Stimulated activated CD8-positive, alpha-beta memory T cell treated with anti-CD3 and anti-CD28 coated beads, Interleukin-15, amount 100 ng/mL, for 24 hours (primary cell): ENCODE measurements around the gene OLA1.

Experiments
- DNase-seq: peaks from one replicate; pipeline ENCODE4 v3.0.0-alpha.2; 2020; ENCODE audit warnings: low read depth

OLA1 gene

DNA sequence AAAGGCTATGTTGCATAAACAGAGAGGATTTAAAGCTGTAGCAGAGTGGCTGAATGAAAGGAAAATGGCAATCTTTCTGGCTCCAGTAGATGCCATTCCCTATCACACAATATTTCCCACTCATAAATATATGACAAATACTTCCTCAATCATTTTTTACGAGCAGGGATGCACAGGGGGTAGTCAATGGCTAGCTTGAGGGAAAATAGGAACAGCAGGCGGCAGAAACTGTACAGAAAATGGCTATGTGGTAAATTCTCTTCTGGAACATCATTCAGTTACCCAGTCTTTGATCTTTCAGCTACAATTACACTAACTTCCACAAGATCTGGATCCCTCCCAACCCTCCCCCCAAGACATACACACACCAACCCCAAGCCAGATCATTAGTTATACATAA lies 127.2 kb downstream of the OLA1 start:
- DNase-seq: no peak

DNA sequence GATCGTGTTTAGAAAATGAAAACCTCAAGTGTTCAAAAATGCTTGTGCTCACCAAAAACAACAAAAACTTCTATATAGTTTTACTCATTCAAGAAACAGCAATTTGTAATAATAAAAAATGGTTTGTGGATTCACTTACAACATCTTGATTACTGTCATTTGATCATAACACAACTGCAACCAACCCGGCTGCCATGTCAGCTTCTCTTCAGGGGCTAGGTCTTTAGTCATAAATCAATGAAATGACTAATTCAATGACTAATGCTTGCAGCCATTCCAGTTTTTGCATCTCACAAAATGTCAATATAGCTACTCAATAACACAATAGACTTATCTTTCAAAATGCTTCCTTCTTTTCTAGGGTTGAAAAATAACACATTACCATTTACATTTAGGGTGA lies 128.0 kb downstream of the OLA1 start:
- DNase-seq: no peak

DNA sequence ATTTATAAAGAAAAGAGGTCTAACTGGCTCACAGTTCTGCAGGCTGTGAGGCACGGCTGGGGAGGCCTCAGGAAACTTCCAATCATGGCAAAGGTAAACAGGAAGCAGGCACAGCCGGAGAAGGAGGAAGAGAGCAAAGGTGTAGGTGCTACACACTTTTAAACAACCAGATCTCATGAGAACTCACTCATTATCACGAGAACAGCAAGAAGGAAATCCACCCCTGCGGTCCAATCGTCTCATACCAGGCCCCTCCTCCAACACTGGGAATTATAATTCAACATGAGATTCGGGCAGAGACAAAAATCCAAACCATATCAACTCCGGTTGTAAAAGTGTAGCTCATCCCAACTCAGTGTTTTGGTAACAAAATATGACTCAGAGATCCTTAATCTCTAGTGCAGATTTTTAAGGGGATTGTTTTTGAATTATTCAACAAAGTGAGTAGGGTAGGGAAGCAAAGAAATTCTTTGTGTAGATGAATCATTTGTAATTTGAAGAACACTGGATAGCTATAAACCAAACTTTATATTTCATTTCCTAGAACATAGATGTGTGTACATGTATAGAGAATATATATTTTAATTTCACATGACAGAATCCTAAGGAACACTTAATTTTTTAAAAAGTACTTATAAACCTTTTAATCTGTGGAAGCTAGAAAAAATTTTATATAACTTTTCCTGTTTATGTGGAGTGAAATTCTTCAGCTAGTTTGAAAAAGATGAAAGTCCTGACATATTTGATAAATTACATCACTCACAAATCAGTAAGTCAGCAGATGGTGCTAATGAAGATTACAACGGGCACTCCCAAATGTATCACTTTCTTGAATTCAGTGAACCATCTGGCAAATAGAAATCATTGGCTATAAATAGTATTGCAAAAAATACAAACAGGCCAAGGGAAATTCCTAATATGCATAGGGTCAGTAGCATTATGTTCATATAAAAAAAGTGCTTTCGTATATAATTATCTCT lies 130.1 kb downstream of the OLA1 start:
- DNase-seq: no peak

DNA sequence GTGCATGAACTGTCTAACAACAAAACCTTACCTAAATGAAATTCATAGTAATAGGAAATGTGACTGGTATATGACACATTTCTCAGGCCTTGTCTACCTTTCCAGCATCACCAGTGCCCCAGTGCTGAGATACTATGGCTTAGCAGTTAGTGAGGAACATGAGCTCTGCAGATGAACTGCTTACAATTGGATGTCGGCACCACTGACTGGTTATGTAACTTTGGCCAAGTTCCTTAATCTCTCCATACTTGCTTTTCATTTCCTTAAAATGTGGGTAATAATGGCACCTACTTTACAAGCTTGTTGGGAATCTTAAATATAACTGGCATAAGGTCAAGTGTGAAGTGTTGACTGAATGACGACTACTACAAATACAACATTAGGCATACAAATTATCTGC lies 136.3 kb downstream of the OLA1 start:
- DNase-seq: no peak

DNA sequence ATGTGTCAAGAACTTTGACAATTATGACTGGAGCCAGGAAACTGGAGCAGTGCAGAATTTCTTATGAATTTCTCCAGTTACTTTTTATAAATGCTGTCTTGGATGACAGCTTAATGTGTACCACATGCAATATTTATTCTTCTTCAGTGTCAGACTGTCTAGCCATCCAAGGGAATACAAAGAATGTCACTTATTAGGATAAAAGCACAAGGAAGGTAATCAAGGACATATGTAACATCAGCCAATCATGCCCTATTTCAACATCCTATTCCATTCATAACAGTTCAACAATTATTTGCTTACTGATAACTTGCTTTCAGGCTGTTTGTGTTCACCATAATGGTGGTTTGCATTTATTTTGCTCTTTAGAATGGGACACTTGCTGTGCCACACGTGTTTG lies 139.8 kb downstream of the OLA1 start:
- DNase-seq: no peak

DNA sequence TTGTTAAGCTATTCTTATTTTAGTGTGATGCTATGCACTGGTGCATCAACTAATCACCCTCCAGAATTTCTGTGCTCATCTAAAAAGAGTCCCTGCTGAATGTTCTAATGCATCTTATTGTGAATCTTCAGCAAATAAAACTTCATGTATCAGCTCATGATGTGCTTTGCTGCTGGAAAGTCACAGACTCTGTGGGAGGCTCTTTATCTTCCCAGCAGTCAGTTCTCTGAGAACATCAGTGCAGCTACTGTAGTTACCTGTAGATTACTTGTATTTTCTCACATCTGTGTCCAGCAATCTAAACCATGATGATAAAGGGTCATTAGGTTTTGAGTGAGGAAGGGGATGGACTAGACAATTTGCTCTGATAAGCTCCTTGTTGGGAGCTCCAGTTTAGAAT lies 141.6 kb downstream of the OLA1 start:
- no peak for DNase-seq

DNA sequence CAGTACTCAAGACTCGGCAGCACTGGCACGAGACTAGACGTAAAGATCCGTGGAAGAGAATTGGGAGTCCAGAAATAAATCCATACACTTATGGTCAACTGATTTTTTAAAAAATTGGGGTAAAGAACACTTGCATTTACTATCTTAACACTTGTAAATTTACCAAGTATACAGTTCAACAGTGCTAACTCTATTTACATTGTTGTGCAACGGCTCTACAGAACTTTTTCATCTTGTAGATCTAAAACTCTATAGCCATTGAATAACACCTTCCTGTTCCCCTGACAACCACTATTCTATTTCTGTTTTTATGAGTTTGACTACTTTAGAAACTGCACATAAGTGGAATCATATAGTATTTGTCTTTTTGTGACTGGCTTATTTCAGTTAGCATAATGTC lies 153.8 kb downstream of the OLA1 start:
- DNase-seq: no peak

DNA sequence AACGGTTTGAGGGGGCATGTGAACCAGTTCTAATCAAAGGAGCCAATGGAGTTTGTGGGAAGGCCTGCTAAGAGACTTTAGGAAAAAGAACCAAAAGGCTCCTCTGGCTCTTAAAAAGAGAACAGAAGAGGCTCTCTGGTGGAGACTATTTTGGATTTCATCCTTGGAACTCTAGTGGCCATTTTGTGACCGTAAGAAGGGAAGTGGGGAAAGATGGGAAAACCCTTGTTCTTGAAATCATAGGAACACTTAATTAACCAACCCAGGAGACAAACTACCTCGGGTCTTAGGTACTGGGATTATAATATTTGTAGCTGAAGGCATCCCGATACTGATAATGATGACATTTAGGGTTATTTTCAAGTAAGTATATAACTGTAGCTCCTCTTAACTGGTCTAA lies 157.9 kb downstream of the OLA1 start:
- no peak for DNase-seq

DNA sequence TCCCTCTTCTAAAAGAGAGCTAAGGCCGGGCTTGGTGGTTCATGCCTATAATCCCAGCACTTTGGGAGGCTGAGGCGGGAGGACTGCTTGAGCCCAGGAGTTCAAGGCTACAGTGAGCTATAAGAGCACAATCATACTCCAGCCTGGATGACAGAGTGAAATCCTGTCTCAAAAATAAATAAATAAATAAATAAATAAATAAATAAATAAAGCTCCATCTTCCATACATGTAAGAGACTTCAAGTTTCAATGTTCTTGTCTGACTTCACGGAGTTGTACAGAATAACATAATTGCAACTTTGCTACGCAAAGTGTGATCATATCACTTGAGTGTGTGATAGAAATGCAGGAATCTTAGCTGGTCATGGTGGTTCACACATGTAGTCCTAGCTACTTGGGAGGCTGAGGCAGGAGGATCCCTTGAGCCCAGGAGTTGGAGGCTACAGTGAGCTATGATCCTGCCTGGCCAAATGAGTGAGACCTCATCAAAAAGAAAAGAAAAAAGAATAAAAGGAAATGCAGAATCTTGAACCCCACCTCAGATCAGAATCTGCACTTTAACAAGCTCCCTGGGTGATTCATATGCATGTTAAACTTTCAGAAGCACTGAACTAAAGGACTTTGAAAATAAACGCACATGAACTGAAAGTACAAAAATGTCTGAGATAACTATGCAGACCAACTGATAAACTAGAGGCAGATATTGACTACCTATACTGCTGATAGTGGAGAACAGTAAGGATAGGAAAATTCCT lies 159.4 kb downstream of the OLA1 start:
- DNase-seq: no peak

DNA sequence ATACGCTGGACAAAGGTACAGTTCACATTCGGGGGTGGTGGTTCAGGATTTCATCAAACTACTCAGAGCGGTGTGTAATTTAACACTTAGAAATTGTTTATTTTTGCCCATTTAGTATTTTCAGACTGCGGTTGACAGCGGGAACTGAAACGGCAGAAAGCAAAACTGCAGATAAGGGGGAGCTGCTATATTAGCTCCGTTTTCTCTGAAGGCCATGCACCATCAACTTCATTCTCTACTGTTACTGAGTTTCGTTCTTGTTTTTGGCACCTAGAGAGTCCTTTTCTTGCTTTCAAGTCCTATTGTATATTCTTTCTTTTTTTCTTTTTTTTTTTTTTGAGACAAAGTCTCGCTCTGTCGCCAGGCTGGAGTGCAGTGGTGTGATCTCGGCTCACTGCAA lies 161.6 kb downstream of the OLA1 start:
- DNase-seq: no peak

DNA sequence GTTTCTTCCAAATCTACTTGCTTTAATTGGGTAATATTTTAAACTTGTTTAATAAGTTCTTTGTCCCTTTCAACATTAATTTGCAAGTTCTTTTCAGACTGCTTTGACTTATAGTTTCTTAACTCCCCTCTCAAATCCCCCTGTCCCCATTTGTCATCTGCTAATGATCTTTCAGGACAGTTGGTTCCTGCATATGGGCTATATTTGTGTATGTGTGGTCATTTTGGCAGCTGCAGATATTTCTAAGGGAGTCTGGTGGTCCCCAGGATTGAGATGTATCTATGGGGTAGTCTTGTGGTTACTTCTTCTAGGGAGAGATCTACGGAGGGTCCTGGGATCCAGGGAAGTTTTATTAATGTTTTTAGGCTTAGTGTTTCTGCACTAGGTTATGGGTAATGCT lies 162.6 kb downstream of the OLA1 start:
- DNase-seq: no peak

DNA sequence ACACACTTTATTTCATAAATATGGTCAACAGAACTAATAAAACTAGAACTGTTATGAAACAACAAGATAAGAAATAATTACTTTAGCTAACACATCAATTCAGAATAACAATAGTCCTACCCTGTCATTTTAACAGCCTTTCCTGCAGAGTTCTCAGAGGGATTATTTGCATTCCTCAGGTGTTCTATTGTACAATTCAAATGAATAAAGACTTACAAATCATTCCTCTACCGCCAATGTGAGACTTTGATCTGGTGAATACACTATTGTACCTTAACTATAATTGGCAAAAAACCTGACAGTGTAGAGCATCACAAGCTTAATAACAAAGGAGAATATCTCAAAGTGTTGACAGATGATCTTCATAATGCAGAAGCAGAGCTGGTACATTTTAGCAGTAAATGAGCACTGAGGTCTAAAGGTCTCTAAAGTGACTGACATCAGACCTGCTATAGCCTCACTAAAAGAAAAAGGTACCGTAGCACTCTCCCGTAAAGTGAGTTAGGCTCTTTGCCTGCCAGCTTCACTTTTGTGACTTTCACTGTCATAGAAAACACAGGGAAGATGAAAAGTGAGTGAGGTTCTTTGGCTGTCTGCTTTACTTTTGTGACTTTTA lies 164.4 kb downstream of the OLA1 start:
- no peak for DNase-seq

DNA sequence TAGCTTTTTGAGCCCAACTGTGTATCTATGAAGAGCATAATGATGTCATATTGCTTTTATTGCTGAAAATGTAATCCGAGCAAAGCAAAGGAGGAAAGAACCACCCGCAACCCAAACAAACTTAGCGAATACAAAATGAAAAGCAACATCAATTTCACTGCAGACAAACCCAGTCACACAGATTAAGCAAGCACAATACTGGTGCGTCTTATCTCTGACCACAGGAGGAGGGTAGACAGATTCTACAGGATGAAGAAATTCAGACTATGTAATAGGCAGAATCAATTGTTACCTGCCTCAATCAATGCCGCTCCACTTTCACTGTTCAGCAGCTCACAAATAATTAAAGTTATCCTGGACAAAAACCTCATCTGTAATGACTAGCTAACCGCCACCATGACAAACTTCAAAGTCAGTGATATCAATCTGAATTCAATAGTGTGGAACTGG lies 167.6 kb downstream of the OLA1 start:
- DNase-seq: no peak

DNA sequence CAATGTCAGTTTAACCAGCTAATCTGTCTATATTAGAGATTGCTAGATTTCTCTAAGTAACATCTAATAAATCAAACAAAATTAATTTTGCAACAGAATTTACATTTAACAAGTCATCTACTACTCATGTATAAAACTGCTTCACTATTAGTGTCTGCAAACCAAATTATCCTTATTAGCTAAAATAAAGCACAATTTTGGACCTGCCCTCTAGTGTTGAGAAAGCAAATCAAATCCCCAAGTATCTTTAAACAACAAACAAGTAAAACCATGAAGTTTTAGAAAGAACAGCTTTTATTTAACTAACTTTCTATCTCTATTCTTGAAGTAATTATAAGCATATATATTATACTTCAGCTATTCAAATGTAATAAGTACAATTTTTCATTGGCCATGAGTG lies 170.1 kb downstream of the OLA1 start:
- no peak for DNase-seq

DNA sequence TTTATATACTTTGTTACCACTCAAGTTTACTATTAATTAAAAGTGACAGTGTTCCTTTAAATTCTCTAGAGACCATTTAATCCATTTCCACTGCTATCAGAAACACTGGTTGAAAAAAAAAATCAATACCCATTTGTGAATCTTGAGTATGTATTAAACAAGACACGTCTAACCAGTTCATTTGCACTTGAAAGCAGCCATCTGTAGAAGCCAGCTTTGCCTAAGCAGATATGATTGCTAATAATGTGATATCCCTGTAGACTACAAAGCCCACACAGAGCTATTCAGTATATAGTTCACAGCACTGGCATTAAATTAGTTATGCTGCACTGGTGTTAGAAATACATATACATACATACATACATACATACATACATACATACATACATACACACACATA lies 171.4 kb downstream of the OLA1 start:
- DNase-seq: no peak

DNA sequence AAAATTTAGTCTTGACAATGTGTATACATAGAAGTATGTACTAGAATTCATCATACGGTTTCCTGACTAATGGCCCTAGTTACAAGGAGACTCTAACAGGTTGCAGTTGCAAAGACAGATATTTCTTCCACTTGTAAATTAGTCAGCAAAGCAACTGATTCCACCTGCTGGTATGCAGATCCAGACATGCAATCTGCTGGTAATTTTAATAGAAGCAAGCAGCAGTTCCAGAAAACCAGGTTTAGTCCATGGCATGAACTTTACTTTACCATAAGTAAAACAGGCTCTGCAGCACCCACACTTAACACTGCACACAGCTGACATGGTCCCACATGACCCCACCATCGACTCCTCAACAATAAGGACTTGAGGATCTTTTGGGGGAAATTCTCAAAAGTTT lies 172.3 kb downstream of the OLA1 start:
- no peak for DNase-seq

DNA sequence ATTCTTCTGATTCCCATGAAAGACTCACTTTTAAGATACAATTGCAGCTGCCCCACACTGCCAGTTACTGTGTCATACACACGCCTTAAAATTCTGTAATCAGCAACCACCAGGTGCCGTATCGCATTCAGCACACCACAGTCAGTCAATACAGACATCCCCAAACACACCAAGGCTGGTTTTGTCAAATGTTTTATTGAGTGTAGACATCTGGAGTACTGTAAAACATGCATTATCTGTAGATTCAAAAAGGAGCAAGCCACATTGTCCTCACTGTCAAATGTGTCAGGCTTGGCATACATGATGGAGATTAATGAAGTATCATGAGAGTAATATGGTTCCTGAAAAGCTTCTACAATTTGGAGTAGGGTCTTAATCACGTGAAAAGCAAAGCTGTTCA lies 173.5 kb downstream of the OLA1 start:
- DNase-seq: no peak

DNA sequence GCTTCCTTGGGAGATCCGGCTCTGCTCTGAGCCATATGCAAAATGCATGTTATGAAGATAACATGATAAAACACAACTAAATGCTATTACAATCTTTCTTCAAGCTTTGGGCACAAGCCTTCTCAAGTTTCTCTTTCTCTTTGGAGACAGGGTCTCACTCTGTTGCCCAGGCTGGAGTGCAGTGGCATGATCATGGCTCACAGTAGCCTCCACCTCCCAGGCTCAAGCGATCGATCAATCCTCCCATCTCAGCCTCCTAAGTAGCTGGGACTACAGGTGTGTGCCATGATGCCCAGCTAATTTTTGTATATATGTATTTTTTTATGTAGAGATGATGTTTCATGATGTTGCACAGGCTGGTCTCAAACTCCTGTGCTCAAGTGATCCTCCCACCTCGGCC lies 175.5 kb downstream of the OLA1 start:
- no peak for DNase-seq

DNA sequence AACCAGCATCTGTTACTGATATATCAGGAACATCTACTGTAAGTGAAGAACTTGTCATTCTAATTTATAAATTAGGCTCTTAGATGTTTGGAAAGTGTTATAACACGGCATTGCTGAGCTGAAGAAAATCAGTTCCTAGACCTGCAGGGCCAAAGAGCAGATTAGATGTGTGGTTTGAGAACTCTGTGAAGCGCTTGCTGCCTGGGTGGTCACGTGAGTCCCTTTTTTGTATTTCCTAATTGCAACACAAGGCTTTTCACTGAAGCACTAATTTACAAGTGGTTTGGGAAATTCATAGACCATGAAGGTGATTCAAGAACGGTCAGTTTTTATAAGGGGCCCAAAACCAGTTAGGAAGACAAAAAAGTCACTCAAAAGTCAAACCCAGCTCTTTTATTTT lies 176.3 kb downstream of the OLA1 start:
- no peak for DNase-seq

DNA sequence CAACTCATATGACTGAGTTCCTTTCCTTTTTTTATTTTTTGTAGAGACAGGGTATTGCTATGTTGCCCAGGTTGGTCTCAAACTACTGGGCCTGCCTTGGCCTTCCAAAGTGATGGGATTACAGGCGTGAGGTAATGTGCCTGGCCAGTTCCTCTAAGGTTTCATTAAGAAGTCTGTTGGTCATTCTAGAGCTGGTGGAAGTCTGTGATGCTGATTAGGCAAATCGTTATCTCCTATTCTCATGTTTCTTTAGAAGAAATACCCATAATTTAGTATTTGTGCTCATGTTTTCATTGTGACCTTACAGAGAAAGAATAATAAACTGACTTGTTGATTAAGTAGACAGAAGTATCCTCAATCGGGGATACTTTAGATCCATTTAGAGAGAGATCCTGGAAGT lies 177.0 kb downstream of the OLA1 start:
- no peak for DNase-seq

DNA sequence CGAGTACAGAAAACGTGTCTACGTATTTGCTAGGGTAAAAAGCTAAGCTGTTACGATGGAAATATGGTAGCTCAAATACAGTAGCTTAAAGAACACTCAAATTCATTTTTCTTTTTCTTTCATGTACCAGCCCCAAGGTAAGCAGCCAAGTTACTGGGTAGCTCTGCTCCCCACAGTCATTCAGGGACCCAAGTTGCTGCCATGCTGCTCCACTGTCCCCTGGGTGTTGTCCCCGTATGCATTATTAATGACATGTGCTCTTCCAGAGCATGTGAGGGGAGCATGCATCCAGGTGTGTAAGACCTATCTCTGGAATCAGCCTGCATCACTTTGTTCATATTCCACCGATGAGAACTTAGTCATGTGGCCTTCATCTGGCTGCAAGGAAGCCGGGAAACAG lies 178.1 kb downstream of the OLA1 start:
- DNase-seq: no peak

DNA sequence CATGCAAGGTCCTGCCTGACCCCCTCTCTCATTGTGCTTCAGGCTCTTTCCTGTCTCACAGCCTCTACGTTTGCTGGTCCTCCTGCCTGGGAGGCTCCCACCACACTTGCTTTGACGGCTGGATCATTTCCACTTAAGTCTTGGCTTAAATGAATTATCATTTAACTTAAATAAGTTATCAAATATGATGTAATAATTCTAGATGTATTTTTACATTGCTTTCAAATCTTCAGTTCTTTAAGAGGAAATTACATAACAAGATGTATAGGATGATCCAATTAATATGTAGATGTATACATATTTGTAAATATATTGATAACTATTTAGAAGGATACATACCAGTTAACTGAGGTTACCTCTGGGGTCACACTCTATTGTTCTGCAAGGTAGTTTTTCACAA lies 180.5 kb downstream of the OLA1 start:
- no peak for DNase-seq

DNA sequence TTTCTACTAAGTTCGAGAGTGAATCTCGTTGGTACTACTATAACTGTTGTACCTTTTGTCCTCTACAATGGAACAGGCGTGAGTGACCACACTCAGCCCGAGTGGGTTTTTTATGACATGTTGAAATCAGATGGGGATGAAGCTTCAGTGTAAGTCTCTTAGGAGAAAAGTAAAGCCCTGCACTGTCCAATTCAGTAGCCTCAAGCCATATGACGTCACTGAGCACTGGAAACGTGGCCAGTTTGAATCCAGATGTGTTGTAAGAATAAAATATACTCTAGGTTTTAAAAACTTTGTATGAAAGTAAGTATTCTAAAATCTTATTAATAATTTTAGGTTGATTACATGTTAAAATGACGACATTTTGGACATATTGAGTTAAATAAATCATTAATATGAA lies 181.5 kb downstream of the OLA1 start:
- DNase-seq: no peak
